AG04450 (cell line): ENCODE data around the gene MOB1B. TPM values are rescaled to one million over a fixed set of nuclear protein-coding genes. Genes with fewer than 3 reads are reported as not detected.
A peak's percentile ranks its signal among the peaks of the same experiment; 100 is the strongest.
"Not testable (repeated sequence)": the region's sequence is repeated elsewhere in the genome, so short reads cannot be mapped to it uniquely, and the experiment has no call there.

ENCODE experiments used
- CTCF ChIA-PET: fragments of 300-600, 350-600 bp; formaldehyde crosslinking; extraction: SDS; loops from one replicate; lab custom pipeline; 2022; ENCODE audit warnings: antibody characterized with exemption, inconsistent platforms; lab: Charles Lee
- POLR2A ChIA-PET: fragments of 350-600 bp; formaldehyde crosslinking; extraction: SDS; loops from one replicate; lab custom pipeline; 2021; ENCODE audit warnings: antibody characterized with exemption, inconsistent platforms; lab: Yijun Ruan, JAX
- DNase-seq: peaks from one replicate; pipeline ENCODE4 v3.0.0-alpha.2; 2011; ENCODE audit warnings: low read depth, low spot score
- H3K27ac ChIP-seq: one replicate; pipeline ENCODE4 v1.5.1; 2012; ENCODE audit warnings: low read depth, low read length, control low read depth
- H3K27me3 ChIP-seq: one replicate; pipeline ENCODE4 v1.6.0; 2012; ENCODE audit warnings: low read length; ENCODE audit not compliant: control insufficient read depth, insufficient read depth
- H3K4me3 ChIP-seq: 2 replicates; pipeline ENCODE4 v1.5.1; 2011; ENCODE audit warnings: mild to moderate bottlenecking, low read depth, low read length, control low read depth
- H3K9me3 ChIP-seq: 2 replicates; pipeline ENCODE4 v1.5.1; 2012; ENCODE audit warnings: low read length; ENCODE audit not compliant: control insufficient read depth, insufficient read depth
- polyA plus RNA-seq: library from polyadenylated mRNA; depleted of rRNA; stranded (reverse); fragments of >200 nt; gene quantifications from 2 replicates; pipeline ENCODE4 v1.2.3, GENCODE V29; 2011
- TF ChIP-seq, protein P1 (sequence below): IDR thresholded peaks from 2 replicates; pipeline ENCODE4 v1.5.1; 2011; ENCODE audit warnings: low read depth, low read length, control low read depth, inconsistent platforms

The MOB1B gene
- polyA plus RNA-seq, 1 experiment = 21.4 TPM

DNA sequence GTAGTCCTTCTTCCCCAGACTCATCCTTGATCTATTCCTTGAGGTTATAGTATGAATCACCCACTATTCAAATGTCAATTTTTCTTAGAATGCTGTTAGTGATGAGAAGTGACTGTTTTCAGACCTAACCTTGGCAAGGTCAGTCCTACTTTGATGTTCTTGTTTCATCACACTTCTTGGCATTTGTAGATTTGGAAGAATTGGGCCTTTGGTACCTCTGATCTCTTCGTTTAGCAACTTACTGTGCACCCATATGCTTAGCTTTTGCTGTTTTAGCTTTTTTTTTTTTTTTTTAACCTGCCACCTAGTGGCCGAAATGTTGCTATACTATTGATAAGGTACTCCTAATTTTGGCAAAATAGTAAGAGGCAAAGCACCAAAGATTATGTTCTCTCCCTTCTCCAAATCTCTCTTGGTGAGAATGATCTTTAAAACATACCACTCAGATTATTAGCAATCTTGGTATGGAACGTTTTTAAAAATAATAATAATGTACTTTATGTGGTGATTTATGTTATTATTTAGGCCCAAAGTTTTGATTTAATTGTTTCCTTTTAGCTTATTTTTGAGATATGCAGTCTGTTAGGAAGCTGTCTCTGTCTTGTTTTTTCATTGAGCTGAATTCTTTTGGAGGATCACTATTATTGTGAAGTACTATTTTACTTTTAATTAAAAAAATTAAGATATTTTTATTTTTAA lies 107.9 kb downstream of the MOB1B start:
- no peak for DNase-seq
- Histone ChIP-seq H3K4me3 (no peak overlapping the region), H3K27me3 (no peaks in the 10 kb centered on the region), H3K9me3 (no peaks in the 10 kb centered on the region), H3K27ac (no peak overlapping the region)
- POLR2A ChIA-PET = interaction anchor here (0.6 to 1.6 kb wide), 3 partner anchors 17 to 172 kb away, joined by 4 to 5 read pairs (median 4); partner anchors contain the start of gene MOB1B
- CTCF ChIA-PET = interaction anchor here (0.6 to 3.3 kb wide), 60 partner anchors 10 to 1883 kb away, joined by 3 to 54 read pairs (median 4); partner anchors contain the start of gene DCK
- TF ChIP-seq, protein P1, sequence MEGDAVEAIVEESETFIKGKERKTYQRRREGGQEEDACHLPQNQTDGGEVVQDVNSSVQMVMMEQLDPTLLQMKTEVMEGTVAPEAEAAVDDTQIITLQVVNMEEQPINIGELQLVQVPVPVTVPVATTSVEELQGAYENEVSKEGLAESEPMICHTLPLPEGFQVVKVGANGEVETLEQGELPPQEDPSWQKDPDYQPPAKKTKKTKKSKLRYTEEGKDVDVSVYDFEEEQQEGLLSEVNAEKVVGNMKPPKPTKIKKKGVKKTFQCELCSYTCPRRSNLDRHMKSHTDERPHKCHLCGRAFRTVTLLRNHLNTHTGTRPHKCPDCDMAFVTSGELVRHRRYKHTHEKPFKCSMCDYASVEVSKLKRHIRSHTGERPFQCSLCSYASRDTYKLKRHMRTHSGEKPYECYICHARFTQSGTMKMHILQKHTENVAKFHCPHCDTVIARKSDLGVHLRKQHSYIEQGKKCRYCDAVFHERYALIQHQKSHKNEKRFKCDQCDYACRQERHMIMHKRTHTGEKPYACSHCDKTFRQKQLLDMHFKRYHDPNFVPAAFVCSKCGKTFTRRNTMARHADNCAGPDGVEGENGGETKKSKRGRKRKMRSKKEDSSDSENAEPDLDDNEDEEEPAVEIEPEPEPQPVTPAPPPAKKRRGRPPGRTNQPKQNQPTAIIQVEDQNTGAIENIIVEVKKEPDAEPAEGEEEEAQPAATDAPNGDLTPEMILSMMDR = peak; percentile 68

GRCh38 chr4:71011451-71011850 lies 109.3 kb downstream of the MOB1B start:
- TF ChIP-seq, protein P1 = no peak
- Histone ChIP-seq H3K27me3 (no peaks in the 10 kb centered on the region), H3K9me3 (no peaks in the 10 kb centered on the region), H3K27ac (no peak overlapping the region), H3K4me3 (no peak overlapping the region)
- CTCF ChIA-PET = interaction anchor here (0.7 to 3.3 kb wide), 5 partner anchors 9 to 359 kb away, joined by 3 to 29 read pairs (median 4); no protein-coding TSS in a partner anchor
- no peak for DNase-seq
- POLR2A ChIA-PET = no interaction called here

GRCh38 chr4:71017391-71017790 lies 115.2 kb downstream of the MOB1B start:
- H3K9me3 ChIP-seq, H3K4me3 ChIP-seq, H3K27ac ChIP-seq, DNase-seq, CTCF ChIA-PET, POLR2A ChIA-PET, H3K27me3 ChIP-seq: not testable (repeated sequence)

- CTCF ChIA-PET = interaction anchor here (0.7 to 5.7 kb wide), 3 partner anchors 9 to 27 kb away, joined by 3 to 54 read pairs (median 3); partner anchors contain the start of gene DCK
- H3K27ac ChIP-seq = no peak overlapping the region
- TF ChIP-seq, protein P1 = no peak
- POLR2A ChIA-PET = no interaction called here
- H3K9me3 ChIP-seq = no peaks in the 10 kb centered on the region
- no peak overlapping the region for H3K4me3 ChIP-seq
- H3K27me3 ChIP-seq = no peaks in the 10 kb centered on the region
- no peak for DNase-seq
Measured at GRCh38 chr4:71020611-71021010, 118.4 kb downstream of the MOB1B start.

- DNase-seq = no peak
- Histone ChIP-seq H3K9me3 (no peaks in the 10 kb centered on the region), H3K27me3 (no peaks in the 10 kb centered on the region), H3K4me3 (no peak overlapping the region), H3K27ac (no peak overlapping the region)
- TF ChIP-seq, protein P1 = no peak
- ChIA-PET CTCF (interaction anchor here (0.7 to 4.7 kb wide), 4 partner anchors 16 to 374 kb away, joined by 3 to 35 read pairs (median 4); no protein-coding TSS in a partner anchor), POLR2A (no interaction called here)
Measured at GRCh38 chr4:71025654-71026053, 123.5 kb downstream of the MOB1B start.
